Activated naive CD8-positive, alpha-beta T cell treated with anti-CD3 and anti-CD28 coated beads, Interleukin-2, amount 50 U/mL, for 24 hours (primary cell): ENCODE measurements around the gene PIAS4.

Experiments
- ATAC-seq: fragments of 150-1000 bp; cut with Tn5 transposase; one replicate; pipeline ENCODE4 v1.10.0; 2021
- DNase-seq: peaks from one replicate; pipeline ENCODE4 v3.0.0; 2021
- H3K27ac Mint-ChIP-seq: one replicate; pipeline ENCODE4 v1.8.0; 2021; ENCODE audit warnings: mild to moderate bottlenecking, mixed read lengths
- H3K27me3 Mint-ChIP-seq: one replicate; pipeline ENCODE4 v1.8.0; 2021; ENCODE audit warnings: mixed read lengths
- H3K36me3 Mint-ChIP-seq: one replicate; pipeline ENCODE4 v1.8.0; 2021; ENCODE audit warnings: low read depth, mixed read lengths
- H3K4me1 Mint-ChIP-seq: one replicate; pipeline ENCODE4 v1.8.0; 2021; ENCODE audit warnings: mixed read lengths
- H3K4me3 Mint-ChIP-seq: one replicate; pipeline ENCODE4 v1.8.0; 2021; ENCODE audit warnings: mild to moderate bottlenecking, moderate library complexity, mixed read lengths
- H3K9me3 Mint-ChIP-seq: one replicate; pipeline ENCODE4 v1.8.0; 2021; ENCODE audit warnings: mixed read lengths

Gene PIAS4

GRCh38 chr19:3970808-3971598, 36.5 kb upstream of the PIAS4 start, which contains the start of gene DAPK3:
DAPK3 (minus strand) TSS chr19:3971099; CDS start chr19:3969735, 1,364 bp downstream.
- no peaks in the 10 kb centered on the region for H3K27me3 Mint-ChIP-seq
- peaks cover 25% of the 10 kb centered on the region for H3K36me3 Mint-ChIP-seq
- peak; percentile 97 for DNase-seq
- peaks cover 28% of the 10 kb centered on the region for H3K4me1 Mint-ChIP-seq
- no peaks in the 10 kb centered on the region for H3K9me3 Mint-ChIP-seq
- peak within 1 kb of the TSS; percentile 89 for H3K4me3 Mint-ChIP-seq
- H3K27ac Mint-ChIP-seq = peak within 1 kb of the TSS; percentile 81
- ATAC-seq = peak; percentile 87

GRCh38 chr19:3975144-3975543, 32.4 kb upstream of the PIAS4 start:
- Mint-ChIP-seq H3K27me3 (no peaks in the 10 kb centered on the region), H3K9me3 (no peaks in the 10 kb centered on the region), H3K36me3 (peaks cover 46% of the 10 kb centered on the region), H3K4me1 (peaks cover 28% of the 10 kb centered on the region), H3K4me3 (no peak overlapping the region), H3K27ac (no peak overlapping the region)
- ATAC-seq (no peak), DNase-seq (no peak)

- peaks cover 24% of the 10 kb centered on the region for H3K4me1 Mint-ChIP-seq
- ATAC-seq (no peak), DNase-seq (no peak)
- no peaks in the 10 kb centered on the region for H3K27me3 Mint-ChIP-seq
- peak overlapping the region; percentile 70 for H3K27ac Mint-ChIP-seq
- H3K36me3 Mint-ChIP-seq = peaks cover 51% of the 10 kb centered on the region
- no peaks in the 10 kb centered on the region for H3K9me3 Mint-ChIP-seq
- H3K4me3 Mint-ChIP-seq = no peak overlapping the region
Measured at GRCh38 chr19:3975637-3976087, 31.9 kb upstream of the PIAS4 start.

- no peaks in the 10 kb centered on the region for H3K27me3 Mint-ChIP-seq
- peaks cover 58% of the 10 kb centered on the region for H3K36me3 Mint-ChIP-seq
- H3K9me3 Mint-ChIP-seq = no peaks in the 10 kb centered on the region
- DNase-seq = no peak
- ATAC-seq = no peak
- H3K4me1 Mint-ChIP-seq = peaks cover 26% of the 10 kb centered on the region
- peak overlapping the region; percentile 70 for H3K27ac Mint-ChIP-seq
- H3K4me3 Mint-ChIP-seq = no peak overlapping the region
Measured at GRCh38 chr19:3976495-3977241, 30.9 kb upstream of the PIAS4 start.

- ATAC-seq = peak; percentile 1
- H3K4me3 Mint-ChIP-seq = peak overlapping the region; percentile 16
Measured at GRCh38 chr19:3977242-3978143, 30.0 kb upstream of the PIAS4 start.

GRCh38 chr19:3978145-3978544, 29.4 kb upstream of the PIAS4 start:
- ATAC-seq = no peak
- Mint-ChIP-seq H3K36me3 (peaks cover 73% of the 10 kb centered on the region), H3K27ac (peak overlapping the region; percentile 29), H3K27me3 (no peaks in the 10 kb centered on the region), H3K9me3 (no peaks in the 10 kb centered on the region), H3K4me3 (peak overlapping the region; percentile 16), H3K4me1 (peaks cover 40% of the 10 kb centered on the region)
- DNase-seq = no peak

More at GRCh38 chr19:3977242-3978143, 30.0 kb upstream of the PIAS4 start:
- H3K9me3 Mint-ChIP-seq = no peaks in the 10 kb centered on the region
- no peak for DNase-seq
- peaks cover 67% of the 10 kb centered on the region for H3K36me3 Mint-ChIP-seq
- no peak overlapping the region for H3K27ac Mint-ChIP-seq
- H3K27me3 Mint-ChIP-seq = no peaks in the 10 kb centered on the region
- peaks cover 33% of the 10 kb centered on the region for H3K4me1 Mint-ChIP-seq

GRCh38 chr19:3979289-3979673, 28.3 kb upstream of the PIAS4 start:
- Mint-ChIP-seq H3K4me1 (peaks cover 51% of the 10 kb centered on the region), H3K36me3 (peaks cover 84% of the 10 kb centered on the region), H3K27me3 (no peaks in the 10 kb centered on the region), H3K27ac (peak overlapping the region; percentile 73), H3K9me3 (no peaks in the 10 kb centered on the region), H3K4me3 (peak overlapping the region; percentile 45)
- ATAC-seq (no peak), DNase-seq (no peak)

- no peak for DNase-seq
- Mint-ChIP-seq H3K4me1 (peaks cover 56% of the 10 kb centered on the region), H3K4me3 (peak overlapping the region; percentile 45), H3K27ac (peak overlapping the region; percentile 73), H3K36me3 (peaks cover 90% of the 10 kb centered on the region), H3K27me3 (no peaks in the 10 kb centered on the region), H3K9me3 (no peaks in the 10 kb centered on the region)
- no peak for ATAC-seq
Measured at GRCh38 chr19:3979674-3980352, 27.7 kb upstream of the PIAS4 start.

- H3K36me3 Mint-ChIP-seq = peaks cover 89% of the 10 kb centered on the region
- ATAC-seq = no peak
- peaks cover 1% of the 10 kb centered on the region for H3K27me3 Mint-ChIP-seq
- peak overlapping the region; percentile 98 for H3K4me3 Mint-ChIP-seq
- H3K9me3 Mint-ChIP-seq = no peaks in the 10 kb centered on the region
- no peak for DNase-seq
- peaks cover 59% of the 10 kb centered on the region for H3K4me1 Mint-ChIP-seq
- H3K27ac Mint-ChIP-seq = peak overlapping the region; percentile 98
Measured at GRCh38 chr19:3980353-3981251, 26.9 kb upstream of the PIAS4 start.

GRCh38 chr19:3981373-3981735, 26.2 kb upstream of the PIAS4 start:
- DNase-seq (no peak), ATAC-seq (no peak)
- Mint-ChIP-seq H3K27ac (peak overlapping the region; percentile 98), H3K36me3 (peaks cover 82% of the 10 kb centered on the region), H3K4me3 (peak overlapping the region; percentile 98), H3K9me3 (no peaks in the 10 kb centered on the region), H3K27me3 (peaks cover 1% of the 10 kb centered on the region), H3K4me1 (peaks cover 61% of the 10 kb centered on the region)

GRCh38 chr19:3981736-3982681, 25.5 kb upstream of the PIAS4 start:
- peaks cover 65% of the 10 kb centered on the region for H3K4me1 Mint-ChIP-seq
- peaks cover 76% of the 10 kb centered on the region for H3K36me3 Mint-ChIP-seq
- H3K9me3 Mint-ChIP-seq = no peaks in the 10 kb centered on the region
- H3K4me3 Mint-ChIP-seq = peak overlapping the region; percentile 98
- no peak for DNase-seq
- ATAC-seq = no peak
- peak overlapping the region; percentile 98 for H3K27ac Mint-ChIP-seq
- H3K27me3 Mint-ChIP-seq = peaks cover 1% of the 10 kb centered on the region
